Psoas muscle (tissue), 8 donors: ENCODE results near the gene ITM2C. TPM values are rescaled to one million over a fixed set of nuclear protein-coding genes. Genes with fewer than 3 reads are reported as not detected.

Experiments
- ATAC-seq, 4 donors: fragments of 200-7000 bp; cut with Tn5 transposase; one replicate each; pipeline ENCODE4 v1.9.1; 2020; ENCODE audit warnings: moderate library complexity in 3 of 4, mild to moderate bottlenecking in 2 of 4
- DNase-seq, 2 donors: peaks; one replicate each; pipeline ENCODE4 v3.0.0-alpha.2; 2020
- H3K27ac ChIP-seq: fragments of 200-600 bp; one replicate; pipeline ENCODE4 v1.8.0; 2022
- H3K27me3 ChIP-seq, 3 donors: fragments of 200-600 bp in 1 of 3; one replicate each; pipeline versions ENCODE4 v1.6.1 to v1.8.0; 2013 to 2022; ENCODE audit warnings: low read length in 2 of 3, mild to moderate bottlenecking in 2 of 3, moderate library complexity in 1 of 3; ENCODE audit not compliant: insufficient read depth in 3 of 3
- H3K36me3 ChIP-seq, 2 donors: fragments of 200-600 bp in 1 of 2; one replicate each; pipeline versions ENCODE4 v1.6.1 to v1.8.0; 2013 to 2022; ENCODE audit warnings: low read depth in 1 of 2, mild to moderate bottlenecking in 1 of 2, moderate library complexity in 1 of 2; ENCODE audit not compliant: insufficient read depth in 1 of 2
- H3K4me1 ChIP-seq: fragments of 200-600 bp; one replicate; pipeline ENCODE4 v1.8.0; 2022
- H3K4me3 ChIP-seq: fragments of 200-600 bp; one replicate; pipeline ENCODE4 v1.8.0; 2022; ENCODE audit warnings: mild to moderate bottlenecking
- H3K9me3 ChIP-seq: fragments of 200-600 bp; one replicate; pipeline ENCODE4 v1.8.0; 2022
- CTCF ChIP-seq: fragments of 200-600 bp; IDR thresholded peaks from one replicate; pipeline ENCODE4 v1.8.0; 2022; ENCODE audit warnings: antibody characterized with exemption
- WGBS, 3 donors: extraction: QIAGEN DNeasy Blood & Tissue Kit; methylation state at CpG; one replicate each; pipeline versions ENCODE4 v1.1.6 to v1.1.7; 2013; 5-methylcytosine and 5-hydroxymethylcytosine counted together
- intact Hi-C, 2 donors: fragments of 100-400 bp; cut with DNase I; formaldehyde crosslinking; loops; one replicate each; pipeline versions ENCODE4 v1.11.0 to v1.14.2; 2022
- polyA plus RNA-seq, 3 donors: library from polyadenylated mRNA; stranded (reverse); fragments of 200-250 nt; gene quantifications; one replicate each; pipeline ENCODE4 v1.2.3, GENCODE V29; 2013
- total RNA-seq, 4 donors: library from RNA; stranded (reverse); fragmentation: NEBNext Ultra II Directional in 2 of 4; extraction: Animal tissue kit (Norgen Biotek cat#: 25700) in 2 of 4; gene quantifications; one replicate each; pipeline versions ENCODE4 v1.2.1 to v1.2.4, GENCODE V29; 2021 to 2023
- donor health status: healthy with polysubstance abuse.
- donor health status: DM: no; HTN: no; CAD: no; lungs with moderate emphysema.
- donor health status: Bipolar disorder and iron deficiency.
- donor health status: healthy.
- donor health status: DM: yes; HTN: yes; CAD: no.
- donor health status: DM: no; HTN: no; CAD: no.
- donor health status: DM: no; HTN: no; CAD: no.
- donor health status: DM: yes; HTN: yes; CAD: no.

The ITM2C gene
- total and polyA plus RNA-seq, 7 donors, result 9.0 to 20.3 (median 11.5) TPM

- ATAC-seq (no peak), DNase-seq (no peak)
- no peak for TF ChIP-seq CTCF
- Histone ChIP-seq H3K4me1 (no peaks in the 10 kb centered on the region), H3K4me3 (no peak overlapping the region), H3K27ac (no peak overlapping the region), H3K27me3 (peaks cover 0 to 44% (median 2%) of the 10 kb centered on the region in 3 donors), H3K9me3 (no peaks in the 10 kb centered on the region), H3K36me3 (no peaks in the 10 kb centered on the region)
- intact Hi-C loops, result no loop called here
- 85 to 86% (median 85%) methylated on average over 4 of the region's 4 CpGs for WGBS, 3 donors
Measured at GRCh38 chr2:230852113-230852512, 12.6 kb upstream of the ITM2C start.

GRCh38 chr2:230861552-230862255 is 3.0 kb upstream of the ITM2C start:
- no peaks in the 10 kb centered on the region for H3K36me3 ChIP-seq
- peaks cover 0 to 53% (median 11%) of the 10 kb centered on the region in 3 donors for H3K27me3 ChIP-seq
- WGBS, 3 donors, result 31 to 32% (median 31%) methylated on average over 13 of the region's 13 CpGs
- H3K27ac ChIP-seq, result no peak overlapping the region
- no peaks in the 10 kb centered on the region for H3K9me3 ChIP-seq
- DNase-seq, result no peak
- no peak overlapping the region for H3K4me3 ChIP-seq
- intact Hi-C loops, result no loop called here
- no peak for ATAC-seq
- no peak for TF ChIP-seq CTCF
- no peaks in the 10 kb centered on the region for H3K4me1 ChIP-seq

DNA sequence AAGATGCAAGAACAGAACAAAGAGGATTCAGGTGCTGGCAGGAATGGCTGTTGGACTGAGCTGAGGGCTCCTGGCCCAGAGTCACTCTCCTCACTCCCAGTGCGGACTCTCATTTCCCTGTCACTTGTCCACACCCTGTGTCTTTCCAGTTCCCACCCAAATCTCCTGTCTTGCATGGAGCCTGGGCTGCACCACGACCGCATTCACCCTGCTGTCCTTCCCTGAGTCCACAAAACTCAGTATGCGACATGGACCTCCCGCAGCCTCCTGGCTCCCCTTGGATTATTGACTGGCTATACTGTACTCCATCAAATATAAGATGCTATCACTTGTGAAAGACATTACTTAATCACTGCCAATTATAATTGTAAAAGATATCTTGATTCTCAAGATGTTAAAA is 2.5 kb upstream of the ITM2C start:
- ATAC-seq (no peak), DNase-seq (no peak)
- 76 to 85% (median 80%) methylated on average over 5 of the region's 5 CpGs for WGBS, 3 donors
- Histone ChIP-seq H3K36me3 (no peaks in the 10 kb centered on the region), H3K4me3 (no peak overlapping the region), H3K27me3 (peaks cover 0 to 48% (median 11%) of the 10 kb centered on the region in 3 donors), H3K9me3 (no peaks in the 10 kb centered on the region), H3K4me1 (no peaks in the 10 kb centered on the region), H3K27ac (no peak overlapping the region)
- intact Hi-C loops, result no loop called here
- no peak for TF ChIP-seq CTCF

- 58 to 70% (median 68%) methylated on average over 8 of the region's 8 CpGs for WGBS, 3 donors
- Histone ChIP-seq H3K9me3 (no peaks in the 10 kb centered on the region), H3K27ac (no peak overlapping the region), H3K4me3 (no peak overlapping the region), H3K36me3 (no peaks in the 10 kb centered on the region), H3K27me3 (peaks cover 0 to 41% (median 11%) of the 10 kb centered on the region in 3 donors), H3K4me1 (no peaks in the 10 kb centered on the region)
- DNase-seq, result no peak
- TF ChIP-seq CTCF, result no peak
- ATAC-seq, result no peak
- intact Hi-C loops, result no loop called here
Measured at GRCh38 chr2:230863031-230863430, 1.7 kb upstream of the ITM2C start.
